GM03348 (cell line): ENCODE data around the gene KDSR.

Experiments used
- DNase-seq: peaks from one replicate; pipeline ENCODE4 v3.0.0; 2012; ENCODE audit warnings: low spot score

Gene KDSR

GRCh38 chr18:63284173-63284799 is 82.7 kb downstream of the KDSR start:
- no peak for DNase-seq

DNA sequence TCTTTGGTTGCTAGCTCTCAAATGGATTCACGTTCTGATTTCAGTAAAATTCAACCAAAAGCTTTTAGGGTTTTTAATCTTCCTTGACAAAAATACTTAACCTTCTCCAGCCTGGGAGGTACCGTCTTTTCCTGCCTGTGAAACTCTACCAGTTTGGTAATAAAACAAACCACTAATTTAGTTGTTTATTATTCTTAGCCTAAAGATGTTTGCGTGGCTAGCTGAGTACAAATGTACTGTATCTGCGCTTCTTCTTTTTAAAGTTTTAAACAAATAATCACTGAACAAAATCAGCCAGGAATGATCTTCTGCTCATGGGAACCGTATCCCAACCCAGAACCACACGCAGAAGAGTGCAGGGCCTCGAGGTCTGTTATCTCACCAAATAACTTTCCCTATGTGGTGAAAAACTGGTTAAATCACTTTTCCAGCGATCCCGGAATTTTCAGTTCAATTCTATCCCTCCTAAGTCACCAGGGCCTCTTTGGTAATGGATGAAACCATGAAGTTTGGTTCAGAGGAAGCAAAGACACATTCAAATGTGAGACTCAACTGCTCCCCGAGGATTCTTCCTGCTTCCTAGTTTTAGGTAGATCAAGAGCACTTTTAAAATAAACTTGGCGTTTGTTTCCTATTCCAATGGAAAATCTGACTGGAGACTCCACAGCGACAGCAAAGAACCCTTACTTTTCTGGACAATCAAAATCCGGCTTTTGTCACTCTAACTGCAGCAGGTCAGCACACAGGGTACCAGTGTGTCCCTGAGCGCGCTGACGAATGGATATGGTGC is 83.5 kb downstream of the KDSR start:
- no peak for DNase-seq

GRCh38 chr18:63282793-63283192 is 84.2 kb downstream of the KDSR start:
- no peak for DNase-seq
